Keratinocyte (primary cell): ENCODE measurements around the gene SOX2.

Experiments
- EZH2 ChIP-seq: IDR thresholded peaks from one replicate; pipeline ENCODE4 v1.6.1; 2012; ENCODE audit warnings: inconsistent platforms, mild to moderate bottlenecking, low read length, moderate library complexity
- TF ChIP-seq, protein P1 (sequence below), 3 experiments: IDR thresholded peaks in 1 of 3; conservative IDR thresholded peaks in 1 of 3; optimal IDR thresholded peaks in 1 of 3; 2 replicates in 2 of 3; 3 replicates in 1 of 3; pipeline versions ENCODE3 to v1.5.1; 2011; ENCODE audit warnings: low read length in 3 of 3, mild to moderate bottlenecking in 3 of 3, moderate library complexity in 2 of 3, control low read depth in 1 of 3, inconsistent platforms in 1 of 3; ENCODE audit not compliant: insufficient read depth in 2 of 3; ENCODE audit errors: extremely low read depth in 1 of 3

DNA sequence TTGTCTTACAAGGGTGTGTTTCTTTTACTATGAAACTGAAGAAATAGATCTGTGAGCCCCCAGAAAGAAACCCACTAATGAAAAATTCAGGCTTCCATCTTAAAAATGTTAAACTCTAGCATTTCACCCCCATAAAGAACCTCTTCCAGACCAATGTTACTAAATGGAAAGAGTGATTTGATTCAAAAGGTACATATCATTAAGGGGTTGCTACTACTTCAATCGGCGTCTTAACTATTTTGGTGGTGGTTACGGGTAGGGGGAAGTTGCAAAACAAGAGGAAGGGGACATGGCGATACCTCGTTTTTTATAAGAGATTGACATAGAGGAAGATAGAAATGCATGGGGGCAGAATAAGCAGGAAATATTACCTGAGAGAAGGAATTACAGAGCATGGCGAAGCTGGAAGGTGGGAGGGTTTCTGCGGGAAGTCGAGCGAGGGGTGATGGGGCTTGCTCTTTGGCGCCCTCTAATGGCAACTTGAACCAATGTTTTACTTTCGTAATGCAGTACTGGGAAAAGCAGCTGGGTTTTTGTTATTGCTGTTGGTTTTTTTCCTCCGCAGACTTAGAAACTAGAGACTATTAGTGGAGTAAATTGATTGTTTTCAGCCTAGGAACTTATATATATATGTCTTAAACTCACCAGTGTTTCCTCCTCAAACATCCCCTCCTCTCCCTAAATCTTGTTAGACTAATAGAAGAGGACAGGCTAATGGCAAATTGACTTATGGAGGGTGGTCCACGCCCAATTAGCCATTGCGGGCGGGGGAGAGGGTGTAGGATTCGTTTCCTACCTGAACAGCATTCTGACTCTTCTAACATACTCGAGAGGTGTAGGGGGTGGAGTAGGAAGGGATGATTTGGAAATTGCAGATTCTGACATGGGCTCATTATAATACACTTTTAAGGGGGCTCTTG lies 11.3 kb upstream of the SOX2 start:
- TF ChIP-seq, protein P1, sequence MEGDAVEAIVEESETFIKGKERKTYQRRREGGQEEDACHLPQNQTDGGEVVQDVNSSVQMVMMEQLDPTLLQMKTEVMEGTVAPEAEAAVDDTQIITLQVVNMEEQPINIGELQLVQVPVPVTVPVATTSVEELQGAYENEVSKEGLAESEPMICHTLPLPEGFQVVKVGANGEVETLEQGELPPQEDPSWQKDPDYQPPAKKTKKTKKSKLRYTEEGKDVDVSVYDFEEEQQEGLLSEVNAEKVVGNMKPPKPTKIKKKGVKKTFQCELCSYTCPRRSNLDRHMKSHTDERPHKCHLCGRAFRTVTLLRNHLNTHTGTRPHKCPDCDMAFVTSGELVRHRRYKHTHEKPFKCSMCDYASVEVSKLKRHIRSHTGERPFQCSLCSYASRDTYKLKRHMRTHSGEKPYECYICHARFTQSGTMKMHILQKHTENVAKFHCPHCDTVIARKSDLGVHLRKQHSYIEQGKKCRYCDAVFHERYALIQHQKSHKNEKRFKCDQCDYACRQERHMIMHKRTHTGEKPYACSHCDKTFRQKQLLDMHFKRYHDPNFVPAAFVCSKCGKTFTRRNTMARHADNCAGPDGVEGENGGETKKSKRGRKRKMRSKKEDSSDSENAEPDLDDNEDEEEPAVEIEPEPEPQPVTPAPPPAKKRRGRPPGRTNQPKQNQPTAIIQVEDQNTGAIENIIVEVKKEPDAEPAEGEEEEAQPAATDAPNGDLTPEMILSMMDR (optimal IDR thresholded peaks at IDR 0.05 in 1 of 3, IDR thresholded peaks at IDR 0.05 in 1 of 3, conservative IDR thresholded peaks at IDR 0.05 in 1 of 3; ENCODE audit: extremely low read depth in 1 of 3, insufficient read depth in 2 of 3, low read length in 3 of 3): peak; percentile 87 to 96 (median 89)
- peak; percentile 40 for TF ChIP-seq EZH2
